Panc1 (cell line): ENCODE measurements around the gene PDK2. TPM values are rescaled to one million over a fixed set of nuclear protein-coding genes. Genes with fewer than 3 reads are reported as not detected.
A peak's percentile ranks its signal among the peaks of the same experiment; 100 is the strongest.

Source experiments
- ATAC-seq: fragments of 200-7000 bp; cut with Tn5 transposase; 2 replicates; pipeline ENCODE4 v1.9.1; 2020; ENCODE audit warnings: mild to moderate bottlenecking, moderate library complexity
- BruUV-seq: library from RNA; stranded (reverse); fragments of 400-500 nt; replicated peaks from 2 replicates; lab custom pipeline; 2021; lab: Mats Ljungman, UMichigan
- CTCF ChIA-PET: fragments of 300-600 bp; sonication (Branson Sonifier 250); formaldehyde crosslinking; loops from one replicate; lab custom pipeline; 2022; ENCODE audit warnings: antibody characterized with exemption; lab: Charles Lee
- POLR2A ChIA-PET: fragments of 300-600 bp; sonication (Branson Sonifier 250); formaldehyde crosslinking; loops from one replicate; lab custom pipeline; 2022; ENCODE audit warnings: antibody characterized with exemption; lab: Charles Lee
- DNase-seq: peaks from one replicate; pipeline ENCODE4 v3.0.0-alpha.2; 2010; ENCODE audit warnings: low read depth, low spot score
- H3K27ac ChIP-seq: 2 replicates; pipeline ENCODE4 v1.5.1; 2011; ENCODE audit warnings: mild to moderate bottlenecking, low read length, inconsistent platforms
- H3K27me3 ChIP-seq: fragments of 200-500 bp; sonication (Bioruptor generic); 2 replicates; pipeline ENCODE4 v1.6.0; 2014; ENCODE audit warnings: low read length, inconsistent platforms; ENCODE audit not compliant: control insufficient read depth, insufficient read depth
- H3K36me3 ChIP-seq: fragments of 200-500 bp; sonication (Bioruptor generic); 2 replicates; pipeline ENCODE4 v1.5.1; 2014; ENCODE audit warnings: inconsistent platforms, mild to moderate bottlenecking, low read length, moderate library complexity; ENCODE audit not compliant: control insufficient read depth, insufficient read depth
- H3K4me1 ChIP-seq: 2 replicates; pipeline ENCODE4 v1.5.1; 2011; ENCODE audit warnings: inconsistent platforms, mild to moderate bottlenecking, low read length, moderate library complexity; ENCODE audit not compliant: control insufficient read depth, insufficient read depth
- H3K4me3 ChIP-seq, 2 experiments: 2 replicates each; pipeline ENCODE4 v1.5.1; 2011 to 2012; ENCODE audit warnings: low read depth in 2 of 2, low read length in 2 of 2, mild to moderate bottlenecking in 2 of 2, inconsistent platforms in 1 of 2, moderate library complexity in 1 of 2
- H3K9me3 ChIP-seq: fragments of 200-500 bp; sonication (Bioruptor generic); 2 replicates; pipeline ENCODE4 v1.5.1; 2014; ENCODE audit warnings: low read depth, mild to moderate bottlenecking, inconsistent platforms, low read length, moderate library complexity; ENCODE audit not compliant: control insufficient read depth, insufficient read depth
- CTCF ChIP-seq: fragments of 450-650 bp; IDR thresholded peaks from 2 replicates; pipeline ENCODE4 v1.5.1; 2017; ENCODE audit warnings: mild to moderate bottlenecking
- POLR2AphosphoS5 ChIP-seq: IDR thresholded peaks from 2 replicates; pipeline ENCODE4 v1.6.1; 2012; ENCODE audit warnings: mild to moderate bottlenecking, low read depth, low read length, moderate library complexity
- REST ChIP-seq, 2 experiments: IDR thresholded peaks; 2 replicates each; pipeline ENCODE4 v1.6.1; 2011 to 2012; ENCODE audit warnings: low read depth in 2 of 2, control low read depth in 1 of 2, low read length in 1 of 2, mild to moderate bottlenecking in 1 of 2, moderate library complexity in 1 of 2; ENCODE audit not compliant: insufficient read depth in 1 of 2
- SIN3A ChIP-seq: IDR thresholded peaks from 2 replicates; pipeline ENCODE4 v1.6.1; 2012; ENCODE audit warnings: low read depth, mild to moderate bottlenecking, low read length, moderate library complexity, borderline replicate concordance; ENCODE audit not compliant: insufficient read depth
- TCF7L2 ChIP-seq: IDR thresholded peaks from 2 replicates; pipeline ENCODE4 v1.6.1; 2011; ENCODE audit warnings: mild to moderate bottlenecking, low read depth, low read length, inconsistent platforms
- in situ Hi-C: cut with HindIII; loops from 2 replicates; pipeline ENCODE4 v1.10.0; 2016; ENCODE audit warnings: low sequenced_read_pairs, low pct_unique_long_range_greater_than_20kb
- intact Hi-C: fragments of 100-400 bp; cut with micrococcal nuclease; formaldehyde crosslinking; loops from one replicate; pipeline ENCODE4 v1.10.0; 2022; ENCODE audit not compliant: unreplicated experiment
- total RNA-seq: library from RNA; stranded (reverse); gene quantifications from one replicate; pipeline ENCODE4 v1.2.1, GENCODE V29; 2021; ENCODE audit not compliant: unreplicated experiment

The PDK2 gene
- total RNA-seq, 1 experiment from 2014 or later = 46.0 TPM

- intact Hi-C loops (no loop called here), in situ Hi-C loops (no loop called here)
- DNase-seq (no peak), ATAC-seq (no peak)
- ChIA-PET CTCF (interaction anchor here (0.5 to 1.0 kb wide), 2 partner anchors 11 to 17 kb away, joined by 3 to 4 read pairs; no protein-coding TSS in a partner anchor), POLR2A (no interaction called here)
- Histone ChIP-seq H3K27me3 (no peaks in the 10 kb centered on the region), H3K36me3 (peaks cover 2% of the 10 kb centered on the region; the same call in 1 of the 2 replicates), H3K4me3 (no peak overlapping the region), H3K9me3 (no peaks in the 10 kb centered on the region), H3K4me1 (peaks cover 36% of the 10 kb centered on the region), H3K27ac (peak overlapping the region; percentile 41)
- peak; percentile 73 for TF ChIP-seq POLR2AphosphoS5
- TF ChIP-seq SIN3A = no peak
- no TSS peak for BruUV-seq
These were observed 3.9 kb upstream of the PDK2 start for GRCh38 chr17:50090971-50091917.

GRCh38 chr17:50091918-50092285 lies 3.2 kb upstream of the PDK2 start:
- DNase-seq (no peak), ATAC-seq (no peak)
- ChIA-PET POLR2A (interaction anchor here (0.6 kb wide), 1 partner anchor 90 kb away, joined by 9 read pairs; no protein-coding TSS in a partner anchor), CTCF (interaction anchor here (0.6 to 2.7 kb wide), 4 partner anchors 12 to 44 kb away, joined by 3 to 12 read pairs (median 8); no protein-coding TSS in a partner anchor)
- intact Hi-C loops (no loop called here), in situ Hi-C loops (no loop called here)
- BruUV-seq = no TSS peak
- Histone ChIP-seq H3K27me3 (no peaks in the 10 kb centered on the region), H3K9me3 (no peaks in the 10 kb centered on the region), H3K36me3 (peaks cover 2% of the 10 kb centered on the region; the same call in 1 of the 2 replicates), H3K4me3 (no peak overlapping the region), H3K27ac (peak overlapping the region; percentile 41; the same call in 1 of the 2 replicates), H3K4me1 (peaks cover 36% of the 10 kb centered on the region)
- TF ChIP-seq TCF7L2 (no peak), CTCF (no peak)

GRCh38 chr17:50093246-50093645 lies 1.9 kb upstream of the PDK2 start:
- Histone ChIP-seq H3K36me3 (peaks cover 2% of the 10 kb centered on the region; the same call in 1 of the 2 replicates), H3K4me3 (no peak overlapping the region), H3K9me3 (no peaks in the 10 kb centered on the region), H3K4me1 (peaks cover 36% of the 10 kb centered on the region), H3K27me3 (no peaks in the 10 kb centered on the region), H3K27ac (peak overlapping the region; percentile 10; the same call in 1 of the 2 replicates)
- intact Hi-C loops (no loop called here), in situ Hi-C loops (no loop called here)
- DNase-seq (no peak), ATAC-seq (no peak)
- no peak for TF ChIP-seq REST (IDR thresholded peaks at IDR 0.05; ENCODE audit: insufficient read depth in 1 of 2, low read depth in 2 of 2, low read length in 1 of 2)
- no peak for TF ChIP-seq POLR2AphosphoS5
- no peak for TF ChIP-seq SIN3A
- TF ChIP-seq TCF7L2 = no peak
- TF ChIP-seq CTCF = no peak
- BruUV-seq = no TSS peak
- ChIA-PET CTCF (interaction anchor here (0.7 to 2.7 kb wide), 3 partner anchors 21 to 37 kb away, joined by 6 to 12 read pairs (median 9); partner anchors contain the start of gene SAMD14), POLR2A (no interaction called here)
